SK-MEL-5 (cell line): ENCODE results near the gene LEFTY1. TPM values are rescaled to one million over a fixed set of nuclear protein-coding genes. Genes with fewer than 3 reads are reported as not detected.
A peak's percentile ranks its signal among the peaks of the same experiment; 100 is the strongest.
"Not testable (repeated sequence)": the region's sequence is repeated elsewhere in the genome, so short reads cannot be mapped to it uniquely, and the experiment has no call there.

ENCODE experiments used
- DNase-seq: peaks from one replicate; pipeline ENCODE4 v3.0.0-alpha.2; 2016; ENCODE audit warnings: low read depth, low spot score
- in situ Hi-C: cut with HindIII; loops from 2 replicates; pipeline ENCODE4 v1.10.0; 2016; ENCODE audit warnings: low sequenced_read_pairs, high pct_unique_total_duplicates, low pct_unique_long_range_greater_than_20kb
- total RNA-seq: library from RNA; depleted of rRNA; stranded (reverse); fragments of >200 nt; shearing (Covaris generic); gene quantifications from 2 replicates; pipeline ENCODE4 v1.2.3, GENCODE V29; 2014

LEFTY1 gene
- total RNA-seq, 1 experiment from 2014 or later: not detected

DNA sequence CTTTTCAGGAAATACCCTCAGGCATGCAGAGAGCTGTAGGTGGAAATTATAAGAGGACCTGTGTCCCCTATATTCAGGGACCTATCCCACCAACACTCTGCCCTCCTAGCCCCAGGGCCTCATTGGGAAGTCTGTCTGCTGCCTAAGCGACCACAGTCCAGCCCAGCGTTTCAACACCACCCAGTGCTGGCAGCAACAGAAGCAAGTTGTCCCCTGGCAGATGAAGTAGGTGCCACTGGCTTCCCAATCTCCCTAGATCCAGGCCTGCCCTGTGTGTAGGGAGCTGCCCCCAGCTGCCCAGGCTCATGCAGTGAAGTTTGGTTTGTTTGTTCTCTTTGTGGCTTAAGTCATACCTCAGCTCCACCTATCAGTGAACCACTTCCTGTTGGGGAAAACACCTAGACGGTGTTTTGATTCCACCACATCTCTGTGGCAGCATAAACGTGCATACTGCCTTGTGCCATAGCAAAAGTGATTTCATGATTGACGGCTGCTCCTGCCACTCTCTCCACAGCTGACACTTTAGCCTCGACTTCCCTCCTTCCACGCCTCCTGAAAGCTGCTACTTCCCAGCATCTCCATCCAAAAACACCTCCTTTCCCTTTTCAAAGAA, 8.1 kb upstream of the LEFTY1 start:
- no peak for DNase-seq

DNA sequence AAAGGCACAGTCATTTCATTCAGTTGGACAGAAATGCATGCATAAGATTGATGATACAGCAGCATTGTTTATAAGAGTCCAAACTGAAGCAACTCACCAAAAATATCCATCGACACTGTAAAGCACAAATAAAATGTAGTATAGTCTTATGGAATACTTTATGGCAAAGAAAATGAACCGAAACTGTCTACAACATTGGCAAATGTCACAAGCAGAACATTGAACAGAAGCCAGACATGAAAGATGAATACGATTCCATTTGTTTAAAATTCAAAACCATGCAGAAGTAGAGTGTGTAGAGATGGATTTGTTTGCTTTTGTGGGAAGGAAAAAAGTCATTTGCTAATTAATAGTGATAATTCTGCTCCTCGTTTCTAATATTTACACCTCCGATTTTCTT, 7.5 kb upstream of the LEFTY1 start:
- no peak for DNase-seq

More for the DNA sequence above, 8.1 kb upstream of the LEFTY1 start:
- in situ Hi-C loops: no loop called here

DNA sequence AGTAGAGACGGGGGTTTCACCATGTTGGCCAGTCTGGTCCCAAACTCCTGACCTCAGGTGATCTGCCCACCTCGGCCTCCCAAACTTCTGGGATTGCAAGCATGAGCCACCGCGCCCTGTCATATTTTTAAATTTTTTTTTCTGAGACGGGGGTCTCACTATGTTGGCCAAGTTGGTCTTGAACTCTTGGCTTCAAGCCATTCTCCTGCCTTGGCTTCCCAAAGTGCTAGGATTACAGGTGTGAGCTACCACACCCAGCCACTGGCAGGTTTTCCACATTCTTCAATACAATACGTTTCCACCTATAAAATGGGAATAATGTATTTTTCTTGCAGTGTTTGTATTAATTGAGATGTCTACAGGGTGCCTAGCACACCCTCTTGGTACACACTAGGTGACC, 3.4 kb upstream of the LEFTY1 start:
- in situ Hi-C loops: no loop called here
- DNase-seq: no peak

More for the DNA sequence above, 7.5 kb upstream of the LEFTY1 start:
- in situ Hi-C loops: no loop called here

DNA sequence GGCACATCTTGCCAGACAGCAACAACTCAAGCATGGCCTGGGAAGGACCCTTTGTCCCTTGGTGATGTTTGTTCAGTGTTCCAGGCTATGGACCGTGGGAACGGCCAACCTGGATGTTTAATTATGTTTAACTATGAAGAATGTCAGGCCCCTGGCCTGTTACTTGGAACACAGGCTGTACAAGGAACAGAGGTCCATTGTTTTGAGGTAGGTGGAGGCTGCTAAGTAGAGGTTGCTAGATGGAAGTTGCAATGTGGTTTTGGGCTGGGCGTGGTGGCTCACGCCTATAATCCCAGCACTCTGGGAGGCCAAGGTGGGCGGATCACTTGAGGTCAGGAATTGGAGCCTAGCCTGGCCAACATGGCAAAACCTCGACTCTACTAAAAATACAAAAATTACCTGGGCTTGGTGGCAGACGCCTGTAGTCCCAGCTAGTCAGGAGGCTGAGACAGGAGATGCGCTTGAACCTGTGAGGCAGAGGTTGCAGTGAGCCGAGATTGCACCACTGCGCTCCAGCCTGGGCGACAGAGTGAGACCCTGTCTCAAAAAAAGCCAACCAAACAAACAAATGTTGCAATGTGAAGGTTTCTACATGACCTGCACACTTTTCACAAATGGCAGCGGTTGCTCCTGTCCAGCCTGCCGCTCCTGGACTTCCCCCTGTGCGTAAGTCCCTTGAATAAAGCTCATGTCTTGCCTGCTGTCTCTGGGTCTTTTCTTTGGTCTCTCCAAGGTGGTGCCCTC, 2.5 kb upstream of the LEFTY1 start:
- in situ Hi-C loops: no loop called here
- DNase-seq: no peak

DNA sequence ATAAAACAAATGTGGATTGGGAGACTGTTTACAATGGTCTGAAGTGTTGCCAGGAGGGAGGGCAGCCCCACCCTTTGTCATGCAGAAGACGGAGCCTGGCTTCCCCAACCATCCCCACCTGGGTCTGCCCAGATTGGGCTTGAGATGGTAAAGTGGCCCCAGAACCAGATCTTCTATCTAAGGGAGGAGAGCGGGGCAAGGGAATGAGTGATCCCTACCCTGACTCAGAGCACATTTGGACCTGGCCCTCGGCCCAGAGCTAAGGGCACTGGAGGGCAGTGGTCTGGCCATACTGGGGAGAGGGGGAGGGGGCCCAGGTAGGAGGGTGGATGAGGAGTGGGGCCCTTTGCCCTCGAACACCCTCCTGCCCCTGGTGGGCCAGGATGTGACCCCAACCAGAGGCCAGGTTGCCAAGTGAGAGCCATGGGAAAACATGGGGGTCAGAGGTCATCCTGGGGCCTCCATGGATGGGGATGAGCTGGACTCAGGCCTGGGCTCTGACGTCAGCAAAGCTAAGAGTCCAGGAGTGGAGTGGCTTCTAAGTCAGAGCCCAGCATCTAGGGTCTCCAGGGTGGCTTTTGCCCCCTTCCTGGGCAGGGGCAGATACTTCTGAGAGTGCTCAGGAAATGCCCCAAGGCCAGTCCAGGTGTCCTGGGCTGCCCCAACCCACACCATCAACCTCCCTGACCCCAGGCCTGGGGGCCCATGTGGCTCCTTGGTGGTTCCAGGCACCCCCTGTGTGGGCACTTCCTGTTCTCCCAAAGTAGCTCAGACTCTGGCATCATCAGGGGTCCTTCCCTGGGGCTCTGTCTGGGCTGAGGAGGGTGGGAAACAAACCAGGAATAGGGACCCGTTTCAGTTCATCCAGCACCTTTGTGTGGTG, 1.6 kb upstream of the LEFTY1 start:
- DNase-seq: no peak
- in situ Hi-C loops: no loop called here

DNA sequence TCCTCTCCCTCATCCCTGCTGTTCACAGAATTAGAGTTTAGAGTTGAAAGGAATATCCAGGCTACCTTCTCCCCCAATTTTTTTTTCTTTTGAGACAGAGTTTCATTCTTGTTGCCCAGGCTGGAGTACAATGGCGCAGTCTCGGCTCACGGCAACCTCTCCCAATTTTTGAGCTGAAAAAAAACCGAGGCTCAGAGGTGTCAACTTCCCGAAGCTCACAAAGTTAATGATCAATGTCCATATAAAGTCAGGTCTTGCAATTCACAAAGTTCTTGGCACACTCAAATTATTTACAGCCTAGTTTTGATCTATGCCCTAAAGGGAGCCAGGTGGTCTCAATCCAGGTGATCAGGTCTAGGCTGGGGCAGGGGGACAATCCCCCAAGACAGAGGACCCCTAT, 797 bp upstream of the LEFTY1 start:
- DNase-seq: no peak
- in situ Hi-C loops: no loop called here

DNA sequence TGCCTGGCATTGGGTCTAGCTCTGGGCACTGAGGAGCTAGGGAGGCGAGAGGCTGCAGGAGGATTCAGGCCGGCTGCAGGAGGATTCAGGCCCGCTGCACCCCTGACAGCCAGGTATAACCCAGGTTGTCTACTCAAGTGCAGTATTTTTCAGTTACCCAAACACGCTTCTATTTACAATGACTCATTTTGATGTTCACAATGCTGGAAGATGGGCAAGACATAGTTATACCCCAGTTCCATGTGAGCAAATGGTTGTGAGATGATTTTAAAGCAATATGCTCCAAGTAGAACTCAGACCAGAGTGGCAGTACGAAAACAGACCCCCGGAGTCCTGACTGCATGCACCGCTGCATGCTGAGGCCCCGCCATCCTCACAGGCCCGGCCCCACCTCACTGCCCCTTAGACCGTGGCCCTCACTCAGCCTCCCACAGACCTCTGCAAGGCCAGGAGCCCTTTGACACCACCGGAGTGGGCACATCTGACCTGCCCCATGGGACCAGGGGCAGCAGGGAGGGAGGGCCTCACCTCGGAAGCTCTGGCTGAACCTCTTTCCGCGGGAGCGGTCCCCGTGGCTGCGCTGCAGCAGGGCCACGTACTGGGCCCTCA, 553 bp downstream of the LEFTY1 start:
- in situ Hi-C loops: no loop called here
- DNase-seq: no peak

DNA sequence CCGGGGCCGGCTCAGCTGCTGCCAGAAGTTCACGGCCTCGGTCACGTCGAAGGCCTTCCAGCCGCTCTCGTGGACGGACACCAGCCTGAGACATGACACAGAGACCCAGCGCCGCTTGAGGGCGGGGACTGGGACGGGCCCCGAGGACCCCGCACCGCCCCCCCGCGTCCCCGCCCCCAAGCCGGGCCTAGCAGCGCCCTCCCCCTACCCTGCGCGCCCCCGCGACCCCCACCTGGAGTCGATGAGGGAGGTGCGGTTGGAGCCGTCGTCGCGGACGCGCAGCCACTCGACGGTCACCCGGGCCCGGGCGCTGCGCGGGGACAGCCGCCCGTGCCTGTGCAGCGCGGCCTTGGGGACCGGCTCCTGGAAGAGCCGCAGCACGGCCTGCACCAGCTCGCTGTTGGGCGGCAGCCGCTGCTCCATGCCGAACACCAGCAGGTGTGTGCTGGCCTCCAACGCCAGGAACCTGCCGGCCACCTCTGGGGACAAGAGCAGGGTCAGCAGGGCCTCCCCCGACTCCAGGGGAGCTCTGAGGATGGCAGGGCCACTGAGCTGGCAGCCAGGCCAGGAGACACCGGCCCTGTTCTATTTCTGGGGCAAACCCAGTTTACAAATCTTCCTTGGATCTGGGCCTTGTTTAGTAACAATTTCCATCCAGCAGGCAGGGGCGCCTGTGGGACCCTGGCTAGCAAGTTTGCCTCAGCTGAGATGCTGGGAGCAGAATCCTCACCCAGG, 1.2 kb downstream of the LEFTY1 start:
- DNase-seq, in situ Hi-C loops: not testable (repeated sequence)

DNA sequence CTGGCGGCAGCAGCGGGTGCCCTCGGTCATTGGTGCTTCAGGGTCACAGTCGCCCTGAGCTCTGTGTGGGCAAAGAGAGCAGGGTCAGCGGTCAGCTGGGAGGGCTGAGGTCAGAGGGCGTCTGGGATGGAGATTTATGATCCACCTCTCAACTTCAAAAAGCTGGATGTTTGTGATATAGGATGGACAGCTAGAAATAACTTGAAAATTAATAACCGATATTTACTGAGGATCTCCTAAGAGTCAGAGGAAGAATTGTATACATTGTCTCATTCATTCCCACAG, 2.0 kb downstream of the LEFTY1 start:
- in situ Hi-C loops: no loop called here
- DNase-seq: no peak

DNA sequence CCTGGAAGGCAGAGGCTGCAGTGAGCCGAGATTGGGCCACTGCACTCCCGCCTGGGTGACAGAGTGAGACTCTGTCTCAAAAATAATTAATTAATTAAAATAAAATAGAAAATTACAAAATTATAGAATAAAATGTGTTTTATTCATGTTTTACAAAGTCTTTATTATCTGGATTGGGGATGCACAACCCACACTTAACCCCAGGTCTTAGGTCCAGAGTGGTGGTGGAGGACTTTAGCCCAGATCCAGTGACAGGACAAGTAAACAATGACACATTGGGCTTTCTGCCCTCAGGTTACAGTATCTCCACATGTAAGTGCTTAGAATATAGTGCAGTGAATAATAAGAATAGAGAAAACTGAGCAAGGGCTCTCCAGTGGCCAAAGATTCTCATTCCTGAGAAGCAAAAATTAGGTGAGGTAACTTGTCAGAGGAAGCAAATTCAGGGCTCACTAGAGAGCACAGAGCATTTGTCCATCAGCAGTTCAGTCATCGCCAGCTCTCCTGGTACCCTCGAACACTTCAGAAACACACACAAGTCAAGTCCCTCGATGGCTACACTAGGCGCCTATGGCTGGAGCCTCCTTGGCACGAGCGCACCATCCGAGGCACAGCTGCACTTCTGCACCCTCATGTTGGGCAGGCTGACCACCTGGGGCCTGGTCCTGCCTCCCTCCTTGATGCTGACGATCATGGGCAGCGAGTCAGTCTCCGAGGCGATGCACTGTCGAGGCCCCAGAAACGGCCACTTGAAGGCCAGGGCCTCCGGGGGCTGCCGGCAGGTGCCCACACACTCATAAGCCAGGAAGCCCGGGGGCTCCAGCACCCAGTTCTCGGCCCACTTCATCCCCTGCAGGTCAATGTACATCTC, 2.6 kb downstream of the LEFTY1 start:
- in situ Hi-C loops: no loop called here
- no peak for DNase-seq

DNA sequence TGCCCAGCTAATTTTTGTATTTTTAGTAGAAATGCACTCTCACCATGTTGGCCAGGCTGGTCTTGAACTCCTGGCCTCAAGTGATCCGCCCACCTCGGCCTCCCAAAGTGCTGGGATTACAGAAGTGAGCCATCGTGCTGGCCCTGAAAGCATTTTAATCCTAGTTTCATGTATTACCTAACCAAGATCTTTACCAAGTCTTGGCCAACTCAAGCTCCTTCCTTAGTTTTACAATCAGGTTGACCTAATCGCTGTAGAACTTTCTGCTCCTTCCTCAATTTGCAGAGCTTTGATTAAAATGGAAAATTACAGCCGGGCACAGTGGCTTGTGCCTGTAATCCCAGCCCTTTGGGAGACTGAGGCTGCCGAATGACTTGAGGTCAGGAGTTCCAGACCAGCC, 3.6 kb downstream of the LEFTY1 start:
- in situ Hi-C loops: no loop called here
- no peak for DNase-seq

DNA sequence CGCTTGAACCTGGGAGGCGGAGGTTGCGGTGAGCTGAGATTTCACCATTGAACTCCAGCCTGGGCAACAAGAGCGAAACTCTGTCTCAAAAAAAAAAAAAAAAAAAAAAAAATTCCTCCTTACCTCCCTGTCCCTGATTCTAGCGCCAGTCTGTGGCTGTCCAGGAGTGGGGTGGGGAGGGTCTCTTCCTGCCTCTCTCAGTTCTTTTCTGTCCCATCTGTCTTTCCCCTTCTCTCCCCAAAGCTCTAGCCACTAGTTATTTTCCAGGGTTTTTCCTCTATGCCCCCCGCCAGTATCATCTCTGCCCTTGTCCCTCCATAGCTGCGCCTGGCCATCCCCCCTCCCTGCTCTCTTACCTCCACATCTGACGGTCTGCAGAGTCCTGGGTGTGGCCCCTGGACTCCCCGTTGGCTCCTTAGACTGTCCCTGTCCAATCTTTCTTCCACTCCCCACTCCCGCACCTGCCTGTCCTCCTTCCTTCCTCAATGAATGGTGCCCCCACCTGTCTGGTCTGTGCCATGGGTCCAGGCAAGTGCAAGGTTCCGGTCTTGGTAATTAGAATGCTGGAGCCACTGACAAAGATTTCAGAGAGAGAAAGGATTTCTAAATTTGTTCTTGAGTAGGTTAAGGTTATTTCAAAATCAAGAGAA, 5.2 kb downstream of the LEFTY1 start:
- in situ Hi-C loops: no loop called here
- DNase-seq: no peak

DNA sequence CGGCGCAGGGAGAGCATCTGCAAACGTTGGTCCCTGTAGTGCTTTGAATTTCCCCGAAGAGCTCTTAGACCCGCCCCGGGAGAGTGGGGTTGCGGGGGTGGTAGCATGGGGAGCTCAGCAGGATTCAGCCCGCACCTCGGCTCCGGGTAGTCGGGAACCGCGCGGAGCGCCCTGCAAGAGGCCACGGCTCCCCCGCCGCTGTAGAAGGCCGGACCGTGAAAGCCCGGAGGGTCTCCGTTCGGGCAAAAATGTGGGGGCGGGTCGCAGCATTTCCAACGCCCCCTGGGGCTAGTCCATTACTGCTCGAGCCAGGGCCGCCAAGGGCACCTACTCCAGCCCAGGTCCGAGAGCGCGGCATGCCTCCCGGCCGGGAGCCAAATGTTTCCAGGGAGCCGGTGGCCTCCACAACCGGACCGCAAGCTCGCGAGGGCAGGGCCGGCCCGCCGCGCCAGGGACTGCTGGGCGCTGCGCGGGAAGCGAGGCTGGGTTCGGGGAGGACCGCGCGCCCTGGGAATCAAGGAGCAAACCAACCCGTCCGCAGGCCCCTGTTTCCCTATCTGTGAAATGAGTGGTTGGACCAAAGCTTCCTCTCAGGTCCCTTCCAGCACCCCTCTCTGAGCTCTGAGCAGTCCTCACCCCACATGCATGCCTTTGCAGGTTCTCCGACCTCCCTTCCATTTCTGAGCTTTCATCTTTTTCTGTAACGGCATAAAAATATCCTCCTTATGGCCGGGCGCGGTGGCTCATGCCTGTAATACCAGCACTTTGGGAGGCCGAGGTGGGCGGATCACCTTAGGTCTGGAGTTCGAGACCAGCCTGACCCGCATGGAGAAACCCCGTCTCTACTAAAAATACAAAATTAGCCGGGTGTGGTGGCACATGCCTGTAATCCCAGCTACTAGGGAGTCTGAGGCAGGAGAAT, 6.0 kb downstream of the LEFTY1 start:
- peak; percentile 11 for DNase-seq
- in situ Hi-C loops: no loop called here

DNA sequence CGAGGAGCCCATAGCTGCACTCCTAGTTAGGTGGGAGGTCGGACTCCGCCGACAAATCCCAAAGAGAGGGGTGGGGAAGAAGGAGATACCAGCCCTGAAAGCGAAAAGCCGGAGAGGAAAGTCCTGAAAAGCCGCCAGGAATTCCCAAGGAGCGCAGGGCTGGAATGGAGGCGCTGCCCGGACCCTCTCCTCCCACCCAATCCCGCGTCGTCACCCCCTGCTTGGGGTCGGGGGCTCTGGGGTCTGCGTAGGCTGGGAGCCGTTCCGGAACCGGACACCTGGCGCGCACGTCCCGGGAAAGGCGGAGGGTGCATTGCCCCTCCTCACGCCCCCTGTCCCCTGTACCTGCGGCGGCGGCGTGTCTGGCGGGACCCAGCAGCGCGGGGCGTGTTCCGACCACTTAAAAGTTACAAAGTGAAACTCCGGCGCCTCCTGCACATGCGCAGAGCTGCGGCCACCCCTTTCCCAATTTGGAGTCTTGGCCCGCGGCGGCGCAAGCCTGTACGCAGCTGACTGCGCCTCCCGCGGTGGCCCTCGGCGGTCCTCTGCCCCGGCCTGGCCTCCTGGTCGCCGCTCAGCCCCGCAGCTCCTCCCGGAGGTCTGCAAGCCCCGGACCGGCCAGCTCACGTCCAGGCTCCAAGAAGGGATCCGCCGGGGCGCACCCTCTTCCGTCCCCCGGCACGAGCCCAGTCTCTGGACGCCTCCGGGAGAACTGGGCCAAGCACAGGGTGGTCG, 6.8 kb downstream of the LEFTY1 start, which contains the start of gene TMEM63A:
TMEM63A (minus strand) TSS at position 422 of the 735 bp plus-strand sequence. CDS start 4,800 bp downstream, outside the sequence.
- in situ Hi-C loops: no loop called here
- DNase-seq: peak; percentile 75
